K562 (cell line): Measurements from ENCODE around the gene VPS13D. TPM values are rescaled to one million over a fixed set of nuclear protein-coding genes. Genes with fewer than 3 reads are reported as not detected.

Source experiments
- CBFA2T2 ChIP-seq: fragments of 450-650 bp; conservative IDR thresholded peaks from 2 replicates; pipeline ENCODE4 v1.6.1; 2017; ENCODE audit warnings: mild to moderate bottlenecking
- CTBP1 ChIP-seq: fragments of 450-650 bp; IDR thresholded peaks from 2 replicates; pipeline ENCODE4 v1.6.1; 2016; ENCODE audit warnings: borderline replicate concordance
- EP400 ChIP-seq: fragments of 450-650 bp; IDR thresholded peaks from 2 replicates; pipeline ENCODE4 v1.6.1; 2017; ENCODE audit warnings: antibody characterized with exemption, mild to moderate bottlenecking, moderate library complexity
- FIP1L1 ChIP-seq: fragments of 200-400 bp; formaldehyde crosslinking; IDR thresholded peaks from 2 replicates; pipeline ENCODE4 v1.6.1; 2018; ENCODE audit warnings: mild to moderate bottlenecking, low read depth, low read length; ENCODE audit not compliant: poor library complexity, severe bottlenecking
- GMEB1 ChIP-seq: fragments of 250-450 bp; sonication (Bioruptor Pico); IDR thresholded peaks from 2 replicates; pipeline ENCODE4 v1.4.0; 2020; ENCODE audit warnings: mild to moderate bottlenecking
- GTF2F1 ChIP-seq: IDR thresholded peaks from 2 replicates; pipeline ENCODE4 v1.6.1; 2011; ENCODE audit warnings: low read depth, low read length, improper control_type of control experiment
- HDAC3 ChIP-seq: fragments of 450-650 bp; IDR thresholded peaks from 2 replicates; pipeline ENCODE4 v1.6.1; 2018; ENCODE audit warnings: borderline replicate concordance, mild to moderate bottlenecking, moderate library complexity; ENCODE audit not compliant: partially characterized antibody
- ID3 ChIP-seq, 2 experiments: fragments of 250-450 bp in 1 of 2; fragments of 450-650 bp in 1 of 2; sonication (Bioruptor Pico) in 1 of 2; IDR thresholded peaks; 2 replicates each; pipeline versions ENCODE4 v1.6.1 to v1.8.0; 2016 to 2021; ENCODE audit warnings: mild to moderate bottlenecking in 2 of 2, moderate library complexity in 2 of 2, missing compliant biosample characterization in 1 of 2, missing genetic modification characterization in 1 of 2
- IRF2 ChIP-seq: sonication (generic); formaldehyde crosslinking; IDR thresholded peaks from 2 replicates; pipeline ENCODE4 v1.8.1; 2022; ENCODE audit warnings: mild to moderate bottlenecking, missing genetic modification reagents
- JUNB ChIP-seq: fragments of 450-650 bp; formaldehyde crosslinking; conservative IDR thresholded peaks from 2 replicates; pipeline ENCODE4 v1.4.0; 2020; ENCODE audit warnings: mild to moderate bottlenecking
- LEF1 ChIP-seq: fragments of 450-650 bp; IDR thresholded peaks from 2 replicates; pipeline ENCODE4 v1.6.1; 2016; ENCODE audit warnings: mild to moderate bottlenecking
- MAX ChIP-seq: sonication (generic); formaldehyde crosslinking; IDR thresholded peaks from 2 replicates; pipeline ENCODE4 v1.9.0; 2022; ENCODE audit warnings: mild to moderate bottlenecking, missing genetic modification reagents
- MEF2A ChIP-seq: IDR thresholded peaks from 2 replicates; pipeline ENCODE4 v1.6.1; 2011; ENCODE audit warnings: low read depth, mild to moderate bottlenecking, low read length, moderate library complexity; ENCODE audit not compliant: control insufficient read depth
- MTA2 ChIP-seq: fragments of 450-650 bp; IDR thresholded peaks from 2 replicates; pipeline ENCODE4 v1.6.1; 2016; ENCODE audit warnings: low read depth
- PCBP1 ChIP-seq: fragments of 200-400 bp; formaldehyde crosslinking; IDR thresholded peaks from 2 replicates; pipeline ENCODE4 v1.6.1; 2018; ENCODE audit warnings: mild to moderate bottlenecking, low read depth, low read length; ENCODE audit not compliant: poor library complexity, severe bottlenecking
- POU5F1 ChIP-seq: fragments of 150-350 bp; IDR thresholded peaks from 2 replicates; pipeline ENCODE4 v1.6.1; 2014; ENCODE audit warnings: borderline replicate concordance, low read length, low read depth, mild to moderate bottlenecking; ENCODE audit not compliant: partially characterized antibody
- PTRF ChIP-seq: fragments of 450-650 bp; IDR thresholded peaks from 2 replicates; pipeline ENCODE4 v1.6.1; 2016; ENCODE audit warnings: mild to moderate bottlenecking, missing genetic modification characterization, missing compliant biosample characterization
- RREB1 ChIP-seq: fragments of 250-450 bp; sonication (Bioruptor Pico); IDR thresholded peaks from 2 replicates; pipeline ENCODE4 v1.4.0; 2020
- SLC30A9 ChIP-seq: fragments of 250-450 bp; sonication (Bioruptor Pico); IDR thresholded peaks from 2 replicates; pipeline ENCODE4 v1.8.0; 2022; ENCODE audit warnings: mild to moderate bottlenecking, moderate library complexity
- SNAPC5 ChIP-seq: fragments of 250-450 bp; sonication (Bioruptor Pico); IDR thresholded peaks from 2 replicates; pipeline ENCODE4 v1.8.0; 2021; ENCODE audit warnings: moderate library complexity, mild to moderate bottlenecking, inconsistent platforms
- ZNF174 ChIP-seq: fragments of 250-450 bp; sonication (Bioruptor Pico); IDR thresholded peaks from 2 replicates; pipeline ENCODE4 v1.4.0; 2020; ENCODE audit warnings: mild to moderate bottlenecking
- polyA plus RNA-seq, 8 experiments: library from polyadenylated mRNA; depleted of rRNA in 4 of 8; stranded (reverse) in 5 of 8; unstranded in 3 of 8; fragments of >200 nt; fragmentation: Nextera tagmentation in 2 of 8; fragmentation: Illumina TruSeq in 1 of 8; extraction: Ambion mirVana in 2 of 8; extraction: Trizol in 1 of 8; gene quantifications; 2 replicates each; pipeline versions ENCODE4 v1.2.1 to v1.2.3, GENCODE V29; 2011 to 2014; ENCODE audit warnings: inconsistent platforms in 1 of 8, missing spikeins in 1 of 8
- total RNA-seq, 7 experiments: library from RNA; depleted of rRNA in 6 of 7; stranded (reverse); fragments of >200 nt in 6 of 7; fragmentation: Illumina TruSeq in 2 of 7; extraction: Trizol in 2 of 7; gene quantifications; 2 replicates each; pipeline versions ENCODE4 v1.2.1 to v1.2.3, GENCODE V29; 2011 to 2021; ENCODE audit warnings: low replicate concordance in 1 of 7

Gene VPS13D
- total and polyA plus RNA-seq, 9 of the 15 experiments (the other 6 are each of a cell fraction or from before 2014, with no cell fraction given) = 6.1 to 51.5 (median 38.5) TPM

GRCh38 chr1:12408662-12409061, 178.8 kb downstream of the VPS13D start (continued):
- no peak for TF ChIP-seq RREB1 (CRISPR knock-in tag)
- TF ChIP-seq IRF2 (CRISPR knock-in tag) = no peak
- no peak for TF ChIP-seq PCBP1
- no peak for TF ChIP-seq GMEB1
- TF ChIP-seq LEF1 = no peak
- TF ChIP-seq HDAC3 = peak; percentile 21
- no peak for TF ChIP-seq POU5F1
- TF ChIP-seq MAX (CRISPR knock-in tag) = no peak
- TF ChIP-seq FIP1L1 = no peak
- peak; percentile 33; the same call in 1 of the 2 replicates for TF ChIP-seq EP400
- no peak for TF ChIP-seq SLC30A9
- TF ChIP-seq ZNF174 (CRISPR knock-in tag) = no peak
- TF ChIP-seq MEF2A = 0 out of 2 replicates have a peak, but pooled peaks have one; percentile 14
- TF ChIP-seq GTF2F1 = no peak
- no peak for TF ChIP-seq ID3 (CRISPR knock-in tag; IDR thresholded peaks at IDR 0.05)
- peak; percentile 98 for TF ChIP-seq ID3 (tag; IDR thresholded peaks at IDR 0.05)
- peak; percentile 85 for TF ChIP-seq CTBP1
- no peak for TF ChIP-seq JUNB (CRISPR knock-in tag)
- TF ChIP-seq PTRF (tag) = no peak
- peak; percentile 76 for TF ChIP-seq CBFA2T2
- TF ChIP-seq MTA2 = no peak
- TF ChIP-seq SNAPC5 = no peak
